SU-DHL-6 (cell line): ENCODE results near the gene IFFO2.

Source experiments
- CTCF ChIP-seq: fragments of 200-600 bp; sonication (generic); IDR thresholded peaks from one replicate; pipeline ENCODE4 v1.5.1; 2017; ENCODE audit warnings: antibody characterized with exemption, mild to moderate bottlenecking, low read length, moderate library complexity; ENCODE audit not compliant: insufficient read depth, poor library complexity, severe bottlenecking
- EZH2phosphoT487 ChIP-seq: fragments of 200-600 bp; sonication (generic), shearing (Covaris generic); conservative IDR thresholded peaks from 2 replicates; pipeline ENCODE4 v1.6.1; 2018; ENCODE audit warnings: mild to moderate bottlenecking, antibody characterized with exemption, low read length, moderate library complexity, mixed read lengths

- TF ChIP-seq CTCF (no peak), EZH2phosphoT487 (no peak)
Observed at GRCh38 chr1:18956193-18957135, at the start of gene IFFO2.
